HG03103 (cell line): ENCODE measurements around the gene KCNK2.

ENCODE experiments used
- ATAC-seq: cut with Tn5 transposase; IDR thresholded peaks from one replicate; pipeline ENCODE4 v1.9.1; 2021; ENCODE audit warnings: low read depth; ENCODE audit not compliant: unreplicated experiment

KCNK2 gene

DNA sequence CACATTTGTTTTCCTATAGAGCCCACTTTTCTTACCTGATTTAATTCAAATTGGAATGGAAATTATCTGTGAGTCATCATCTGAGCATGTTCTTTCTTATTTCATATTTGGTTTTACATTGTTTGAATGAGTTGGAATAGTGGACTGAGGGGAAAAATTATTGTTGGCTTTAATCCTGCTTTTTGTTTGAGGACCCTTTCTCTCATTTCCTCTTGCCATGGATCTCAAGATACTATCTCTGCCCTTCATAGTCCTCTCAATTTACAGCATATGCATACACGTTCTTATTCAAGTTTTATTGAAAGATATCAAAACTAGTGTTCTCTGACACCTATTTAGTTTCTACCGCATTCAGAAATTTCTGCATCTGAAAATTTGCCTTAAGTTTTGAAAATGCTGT, 5.1 kb downstream of the KCNK2 start:
- ATAC-seq, result no peak

DNA sequence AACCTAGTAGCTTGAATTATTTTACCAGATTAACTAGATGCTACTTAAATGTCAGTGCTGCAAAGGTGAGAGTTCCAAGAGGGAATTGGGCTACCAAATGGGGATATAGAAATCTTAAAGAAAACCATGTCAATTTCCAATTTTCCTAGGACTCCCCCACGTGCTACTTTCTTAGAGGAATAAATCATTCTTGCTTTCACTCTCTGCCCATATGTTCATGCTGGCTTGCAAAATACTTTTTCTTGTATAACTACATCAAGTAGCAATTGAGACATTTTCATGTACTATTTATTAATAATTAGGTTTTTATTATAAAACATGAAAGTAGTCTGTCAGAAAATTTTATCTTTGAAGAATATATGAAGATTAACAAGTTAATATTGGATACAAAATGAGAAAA, 11.8 kb downstream of the KCNK2 start:
- no peak for ATAC-seq

DNA sequence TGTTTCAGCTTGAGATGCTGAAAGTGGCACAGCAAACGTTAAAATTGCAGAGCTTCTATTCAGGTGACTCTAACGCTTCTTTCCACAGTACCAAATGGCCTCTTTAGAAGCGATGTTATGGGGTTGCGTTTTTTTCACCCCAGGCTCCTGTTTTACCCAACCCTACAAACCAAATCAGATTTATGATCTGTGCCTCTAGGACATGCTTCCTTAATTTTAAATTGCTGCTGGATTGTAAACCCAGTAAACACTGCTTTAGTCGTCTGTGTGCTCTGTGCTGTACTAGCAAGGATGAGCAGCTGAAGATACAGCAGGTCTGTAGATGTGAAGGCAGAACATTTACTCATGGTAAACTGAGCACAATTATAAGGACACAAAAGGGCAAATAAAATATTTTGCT, 13.0 kb downstream of the KCNK2 start:
- ATAC-seq, result no peak

DNA sequence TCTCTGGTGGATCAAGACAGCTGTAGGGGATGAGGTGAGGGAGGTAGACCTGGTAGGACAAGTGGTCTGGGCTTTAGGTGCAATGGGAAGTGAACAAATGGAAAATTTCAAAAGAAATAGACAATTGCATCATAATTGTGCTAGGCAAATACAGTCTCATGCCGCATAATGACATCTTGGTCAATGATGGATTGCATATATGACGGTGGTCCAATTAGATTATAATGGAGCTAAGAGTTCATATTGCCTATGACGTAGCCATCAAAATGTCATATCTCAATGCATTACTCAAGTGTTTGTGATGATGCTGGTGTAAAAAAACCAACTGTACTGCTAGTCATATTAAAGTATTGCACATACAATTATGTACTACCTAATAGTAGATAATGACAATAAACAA, 19.0 kb downstream of the KCNK2 start:
- no peak for ATAC-seq

DNA sequence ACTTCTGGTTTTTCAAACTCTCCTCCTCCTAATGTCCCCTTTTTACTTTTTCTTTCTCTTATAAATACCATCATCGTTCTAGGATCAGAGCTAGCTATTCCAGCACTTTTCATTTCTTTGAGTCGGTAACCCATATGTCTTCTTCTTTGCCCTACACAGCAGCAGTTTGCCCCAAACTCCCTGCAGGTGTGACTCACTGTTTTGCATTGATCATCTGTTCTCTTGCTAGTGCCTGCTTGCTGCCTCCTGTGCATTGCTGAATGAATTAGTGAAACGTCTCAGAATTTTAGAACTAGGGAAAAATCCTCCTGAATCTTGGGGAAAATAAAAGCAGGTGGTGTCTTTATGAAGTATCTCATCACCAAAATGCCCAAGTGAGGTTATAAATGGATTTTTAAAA, 21.7 kb downstream of the KCNK2 start:
- no peak for ATAC-seq

DNA sequence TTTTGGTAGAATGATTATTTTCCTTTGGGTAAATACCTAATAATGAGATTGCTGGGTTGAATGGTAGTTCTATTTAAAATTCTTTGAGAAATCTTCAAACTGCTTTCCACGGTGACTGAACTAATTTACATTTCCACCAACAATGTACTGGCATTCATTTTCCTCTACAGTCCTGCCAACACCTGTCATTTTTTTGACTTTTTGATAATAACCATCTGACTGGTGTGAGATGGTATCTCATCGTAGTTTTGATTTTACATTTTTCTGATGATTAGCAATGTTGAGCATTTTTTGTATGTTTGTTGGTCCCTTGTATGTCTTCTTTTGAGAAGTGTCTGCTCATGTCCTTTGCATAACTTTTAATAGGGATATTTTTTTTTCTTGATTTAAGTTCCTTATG, 23.5 kb downstream of the KCNK2 start:
- no peak for ATAC-seq

DNA sequence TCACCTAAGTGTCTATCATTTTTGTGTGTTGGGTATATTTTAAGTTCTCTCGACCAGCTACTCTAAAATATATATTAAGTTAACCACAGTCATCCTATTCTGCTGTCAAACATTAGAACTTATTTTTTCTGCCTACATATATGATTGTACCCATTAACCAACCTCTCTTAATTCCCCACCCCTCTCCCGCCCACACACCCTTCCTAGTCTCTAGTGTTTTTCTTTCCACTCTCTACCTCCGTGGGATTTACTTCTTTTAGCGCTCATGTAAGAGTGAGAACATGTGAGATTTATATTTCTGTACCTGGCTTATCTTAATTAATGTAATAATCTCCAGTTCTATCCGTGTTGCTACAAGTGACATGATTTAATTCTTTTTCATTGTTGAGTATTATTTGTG, 26.6 kb downstream of the KCNK2 start:
- no peak for ATAC-seq

DNA sequence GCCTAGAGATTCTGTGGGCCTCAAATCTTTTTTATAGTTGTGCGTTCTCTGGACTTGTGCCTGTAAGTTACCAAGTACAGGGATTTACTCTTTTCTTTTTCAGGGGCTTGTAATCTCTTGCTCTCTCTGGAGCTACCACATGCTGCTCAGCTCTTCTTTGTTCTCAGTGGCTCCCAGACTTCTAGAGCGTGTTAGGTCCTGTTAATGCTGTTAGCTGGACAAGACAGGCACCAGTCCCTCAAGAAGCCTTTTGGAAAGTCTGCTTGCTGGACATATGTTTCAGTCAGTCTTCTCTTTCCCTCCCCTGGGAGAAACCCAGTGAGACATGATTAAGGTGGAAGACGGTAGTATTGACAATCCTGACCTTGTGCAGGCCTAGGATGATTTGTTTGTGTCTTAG, 29.4 kb downstream of the KCNK2 start:
- ATAC-seq, result no peak

DNA sequence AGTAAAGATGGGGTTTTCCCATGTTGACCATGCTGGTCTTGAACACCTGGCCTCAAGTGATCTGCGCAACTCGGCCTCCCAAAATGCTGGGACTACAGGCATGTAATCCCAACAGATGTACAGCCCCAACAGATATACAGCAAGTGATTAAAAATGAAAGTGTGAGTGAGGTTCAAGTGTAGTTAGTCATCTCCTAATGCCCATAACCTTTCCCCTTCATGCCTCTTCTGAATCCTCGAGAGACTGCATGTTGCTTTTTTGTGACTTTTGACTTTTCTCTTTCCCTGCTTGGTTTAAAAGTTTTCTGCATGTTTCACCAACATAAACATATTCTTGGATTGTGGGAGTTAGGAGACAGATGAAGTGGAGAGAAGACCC, 31.2 kb downstream of the KCNK2 start:
- ATAC-seq, result no peak

DNA sequence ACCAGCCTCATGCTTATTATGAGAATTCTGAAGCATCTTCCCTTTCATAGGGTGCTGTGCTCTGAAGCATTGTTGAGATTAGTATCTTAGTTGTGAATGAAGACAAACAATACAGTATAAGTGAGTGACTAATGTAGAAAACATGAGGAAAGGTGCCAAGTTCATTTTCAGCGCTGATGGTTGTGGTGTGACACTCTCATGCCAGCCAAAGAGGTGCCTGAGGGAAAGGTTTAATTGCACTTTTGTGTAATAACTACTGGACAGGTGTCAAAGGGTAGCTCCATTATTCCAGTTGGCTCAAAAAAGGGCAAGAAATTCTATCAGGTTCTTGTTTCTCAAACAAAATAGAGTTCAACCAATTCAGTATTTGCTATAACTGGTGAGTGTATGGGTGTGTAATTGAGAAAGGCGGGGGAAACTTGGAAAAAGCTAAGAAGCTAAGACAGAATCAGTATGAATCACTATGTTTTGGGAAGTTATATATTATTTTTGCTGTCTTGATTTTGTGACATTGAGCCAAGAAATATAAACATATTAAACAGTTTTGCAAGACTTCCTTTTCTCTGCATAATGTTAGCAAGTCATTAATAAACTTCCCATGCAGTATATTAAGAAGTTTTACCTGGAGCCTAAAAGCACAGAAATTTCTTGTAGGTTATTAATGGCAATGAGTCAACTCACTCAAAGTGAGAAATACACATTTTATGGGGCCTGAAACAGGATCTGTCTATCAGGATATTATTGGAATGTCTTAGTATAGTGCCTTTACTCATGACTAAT, 31.8 kb downstream of the KCNK2 start:
- ATAC-seq, result no peak

DNA sequence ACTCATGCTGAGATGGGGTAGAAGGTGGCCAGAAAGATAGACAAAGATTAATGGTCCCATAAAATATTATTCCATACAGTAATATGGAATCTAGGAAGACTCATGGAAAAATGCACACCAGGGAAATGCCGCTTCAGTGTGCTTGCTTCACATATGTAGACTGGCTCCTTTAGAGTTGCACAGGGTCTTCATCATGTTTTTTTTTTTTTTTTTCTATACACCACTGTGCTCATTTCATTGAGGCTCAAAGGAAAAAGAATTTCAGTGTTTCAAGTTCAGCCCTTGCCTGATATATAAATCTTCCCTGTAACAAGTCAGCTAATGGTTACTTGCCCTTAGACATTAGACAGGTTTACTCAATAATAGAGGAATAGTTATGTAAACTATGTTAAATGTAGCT, 33.2 kb downstream of the KCNK2 start:
- ATAC-seq, result no peak

DNA sequence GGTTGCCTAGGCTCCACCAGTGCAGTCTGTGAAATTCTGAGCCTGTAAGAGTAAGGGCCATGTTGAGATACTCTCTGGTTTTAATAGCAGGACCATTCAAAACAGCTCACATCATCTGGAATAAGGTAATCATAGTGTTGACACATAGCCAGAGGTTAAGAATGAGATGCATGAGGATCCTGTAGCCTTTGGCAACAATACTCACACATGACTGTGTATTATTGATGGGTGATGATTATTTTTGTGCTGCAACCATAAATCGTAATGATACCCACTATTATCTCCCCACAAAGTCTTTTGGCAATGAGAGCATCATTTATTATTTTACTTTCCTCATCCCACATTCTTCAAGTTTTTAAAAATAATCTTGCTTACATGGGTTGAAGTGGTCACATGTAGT, 35.5 kb downstream of the KCNK2 start:
- no peak for ATAC-seq

DNA sequence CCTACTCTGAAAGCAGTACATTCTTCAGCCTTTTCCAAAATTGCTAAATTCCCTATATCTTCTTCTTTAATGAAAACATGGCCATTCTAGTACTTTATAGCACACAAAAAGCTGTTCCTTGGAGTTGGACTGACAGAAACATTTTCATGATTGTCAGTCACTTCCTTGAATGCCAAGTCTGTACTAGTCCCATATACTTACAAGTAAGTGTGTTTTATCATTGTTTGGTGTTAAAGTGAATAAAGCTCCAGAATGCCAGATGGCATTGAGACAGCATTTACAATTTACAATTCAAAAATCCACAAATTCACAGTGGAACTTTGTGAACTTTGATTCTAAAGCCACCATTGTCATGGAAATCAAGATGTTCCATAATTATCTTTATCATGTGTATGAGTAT, 36.5 kb downstream of the KCNK2 start:
- no peak for ATAC-seq

DNA sequence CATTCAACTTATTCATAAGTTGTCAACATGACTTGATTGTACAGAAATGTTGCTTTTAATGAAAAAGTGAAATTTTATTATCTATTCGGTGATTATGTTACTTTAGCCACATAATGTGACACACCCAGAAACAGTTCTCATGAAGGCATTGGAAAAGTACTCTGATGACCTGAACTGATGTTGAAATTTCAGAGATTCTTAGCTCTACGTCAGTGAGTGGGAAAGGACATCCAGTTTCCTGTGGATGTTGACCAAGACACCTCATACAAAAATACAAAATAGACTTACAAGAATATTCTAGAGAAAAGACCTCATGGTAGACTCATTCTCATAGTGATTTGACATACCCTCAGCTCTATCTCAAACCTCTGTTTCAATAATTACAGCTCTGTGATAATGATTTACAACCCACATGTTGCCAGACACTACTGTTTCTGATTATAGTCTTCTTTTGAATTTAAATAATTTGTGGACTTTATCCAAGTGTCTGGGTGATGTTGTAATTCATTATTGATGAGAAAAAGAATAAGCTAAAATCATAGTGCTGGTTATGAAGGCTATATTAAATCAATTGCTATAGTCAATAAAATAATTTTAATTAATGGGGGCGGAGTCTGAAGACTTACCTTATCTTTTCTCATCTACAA, 37.3 kb downstream of the KCNK2 start:
- ATAC-seq, result no peak

DNA sequence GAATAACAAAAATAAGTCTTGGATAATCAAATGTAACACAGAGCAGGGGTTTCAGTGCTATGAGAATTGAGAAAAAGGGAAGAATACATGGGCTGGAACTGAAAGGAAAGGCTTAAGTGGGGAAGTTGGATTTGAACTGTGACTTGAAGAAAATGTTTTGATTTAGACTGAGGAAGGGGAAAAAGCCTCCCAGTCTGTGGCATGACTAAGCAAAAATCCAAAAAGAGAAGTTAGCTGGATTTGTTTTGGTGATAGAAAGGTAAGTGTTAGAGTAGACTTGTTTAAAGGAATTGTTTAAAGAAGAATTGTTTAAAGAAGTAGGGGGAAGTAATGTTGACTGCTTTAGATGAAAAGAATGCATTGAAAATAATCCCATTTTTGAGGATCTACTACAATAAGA, 46.0 kb downstream of the KCNK2 start:
- ATAC-seq, result no peak

DNA sequence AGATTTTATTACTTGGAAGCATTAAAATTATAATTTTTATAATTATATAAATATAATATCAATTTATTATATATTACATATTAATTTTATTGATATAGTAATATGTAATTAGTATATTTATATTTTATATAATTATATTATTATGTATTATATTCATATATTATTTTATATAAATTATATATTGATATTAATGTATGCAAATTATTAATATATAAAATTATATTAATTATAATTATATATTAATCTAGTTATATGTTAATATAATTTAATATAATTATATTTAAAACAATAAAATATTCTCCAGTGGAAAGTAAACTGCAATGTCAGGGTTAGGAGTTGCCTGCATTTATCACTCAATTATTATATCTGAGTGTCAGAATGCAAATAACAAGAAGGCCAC, 48.8 kb downstream of the KCNK2 start:
- no peak for ATAC-seq

DNA sequence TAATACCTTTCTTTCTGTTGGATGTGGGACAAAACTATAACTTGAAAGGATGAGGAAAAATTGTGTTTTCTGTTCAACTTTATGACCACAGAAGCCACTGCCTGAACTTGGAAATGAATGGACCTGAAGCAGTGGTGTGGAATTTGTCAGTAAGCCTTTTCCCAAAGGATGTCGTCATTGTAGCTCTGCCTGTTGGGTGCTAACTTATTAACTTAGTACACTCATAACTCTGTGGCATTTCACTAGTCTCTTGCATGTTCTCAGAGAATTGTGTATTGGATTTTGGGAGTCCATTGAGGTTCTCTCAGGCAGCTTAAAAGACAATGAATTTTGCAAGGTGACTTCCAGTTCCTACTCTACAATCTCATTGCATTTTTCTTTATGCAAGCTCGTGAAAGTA, 49.6 kb downstream of the KCNK2 start:
- ATAC-seq, result no peak

DNA sequence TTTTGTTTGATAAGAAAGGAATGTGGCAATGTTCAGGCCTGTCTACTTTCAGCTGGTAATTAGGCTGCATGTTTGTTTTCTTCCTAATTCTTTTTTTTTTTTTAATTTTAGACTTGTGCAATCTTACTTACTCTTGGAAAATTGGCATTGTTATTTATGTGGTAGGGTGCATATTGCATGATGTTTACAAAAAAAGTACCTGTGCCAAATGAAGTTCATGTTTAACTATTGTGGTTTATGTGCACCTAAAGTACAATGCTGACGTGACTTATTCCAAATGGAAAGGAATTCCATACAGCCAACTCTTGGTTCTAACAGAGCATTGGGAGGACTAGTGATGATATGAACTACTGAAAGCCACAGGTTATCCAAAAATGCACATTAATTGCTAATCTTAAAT, 51.0 kb downstream of the KCNK2 start:
- ATAC-seq, result no peak

DNA sequence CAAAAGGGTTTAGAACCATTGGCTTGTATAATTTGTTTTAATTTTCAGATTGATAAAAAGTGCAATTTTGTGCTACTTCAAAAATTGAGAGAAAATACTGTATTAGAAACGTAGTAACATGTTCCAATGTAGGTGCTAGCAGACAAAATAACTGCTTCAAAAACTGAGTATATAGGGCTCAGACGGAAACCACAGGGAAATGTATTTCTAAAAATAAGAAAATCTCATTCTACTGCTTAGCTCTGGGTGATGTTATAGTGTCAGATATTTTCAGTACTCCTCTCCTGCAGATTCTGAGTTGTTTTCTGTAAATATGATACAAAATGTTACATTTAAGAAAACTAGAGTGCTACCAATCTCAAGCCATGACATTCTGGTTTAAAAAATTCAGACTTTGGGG, 55.4 kb downstream of the KCNK2 start:
- ATAC-seq, result no peak

DNA sequence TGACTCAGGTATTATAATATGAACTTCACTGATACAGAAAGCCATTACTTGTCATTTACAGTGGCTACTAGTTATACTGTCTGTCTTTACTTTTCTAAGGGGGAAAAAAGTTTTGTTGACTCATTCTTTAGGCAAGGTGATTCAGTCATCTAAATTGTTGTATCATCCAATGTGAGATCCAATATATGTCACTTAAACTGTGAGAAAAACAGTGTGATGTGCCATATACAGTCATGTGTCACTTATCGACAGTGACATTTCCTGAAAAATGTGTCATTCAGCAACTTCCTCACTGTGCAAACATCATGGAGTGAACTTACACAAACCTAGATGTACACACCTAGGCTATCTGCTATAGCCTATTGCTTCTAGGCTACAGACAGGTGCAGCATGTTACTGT, 57.6 kb downstream of the KCNK2 start:
- no peak for ATAC-seq

DNA sequence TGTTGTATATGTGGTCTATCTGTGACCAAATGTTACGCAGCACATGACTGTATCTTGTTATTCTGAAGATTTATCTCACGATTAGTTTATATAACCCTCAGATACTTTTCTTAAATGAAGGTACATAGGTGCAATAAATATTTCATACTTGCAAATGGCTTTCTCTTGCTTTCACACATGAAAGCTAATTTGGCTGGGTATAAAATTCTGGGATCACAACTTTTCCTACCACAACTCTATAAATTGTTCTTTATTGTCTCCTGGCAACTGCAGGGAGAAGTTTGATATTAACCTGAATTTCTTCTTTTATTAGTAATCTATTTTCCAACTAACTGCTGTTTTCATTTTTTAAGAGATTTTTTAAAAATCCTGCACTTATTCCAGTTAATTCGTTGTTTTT, 58.9 kb downstream of the KCNK2 start:
- no peak for ATAC-seq

DNA sequence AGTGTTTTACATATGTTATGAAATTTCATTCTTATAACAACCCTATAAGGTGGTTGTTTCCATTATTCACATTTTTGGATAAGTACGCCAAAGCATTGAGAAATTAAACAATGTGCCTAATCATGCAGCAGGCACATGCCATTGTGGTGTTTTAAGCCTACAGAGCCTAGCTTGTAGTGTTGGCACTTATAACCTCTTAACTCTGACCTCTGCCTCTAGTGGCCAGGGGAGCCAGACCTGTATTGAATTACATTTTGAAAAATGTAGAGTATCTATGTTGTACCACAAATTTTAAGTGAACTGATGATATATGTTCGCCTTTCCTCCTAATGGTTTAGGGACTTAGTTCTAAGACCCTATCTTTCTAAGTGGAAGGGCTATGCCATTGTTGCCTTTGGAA, 61.0 kb downstream of the KCNK2 start:
- no peak for ATAC-seq
